Naive thymus-derived CD4-positive, alpha-beta T cell (primary cell): Measurements from ENCODE around the gene INO80C. TPM values are rescaled to one million over a fixed set of nuclear protein-coding genes. Genes with fewer than 3 reads are reported as not detected.

Source experiments
- ATAC-seq: fragments of 150-1000 bp; cut with Tn5 transposase; 2 replicates; pipeline ENCODE4 v1.10.0; 2021; ENCODE audit warnings: mild to moderate bottlenecking, moderate library complexity
- CTCF ChIA-PET: fragments of 350-600 bp; sonication (Branson Sonifier 250); formaldehyde crosslinking; loops from one replicate; lab custom pipeline; 2021; ENCODE audit warnings: antibody characterized with exemption; lab: Charles Lee
- POLR2A ChIA-PET: fragments of 350-600 bp; sonication (Branson Sonifier 250); formaldehyde crosslinking; loops from one replicate; lab custom pipeline; 2021; ENCODE audit warnings: antibody characterized with exemption, inconsistent platforms; lab: Charles Lee
- DNase-seq, 9 donors: peaks; one replicate each; pipeline versions ENCODE4 v3.0.0 to v3.0.0-alpha.2; 2020 to 2022; ENCODE audit warnings: mixed read lengths in 1 of 9
- H3K27ac ChIP-seq: one replicate; pipeline ENCODE4 v1.7.0; 2013; ENCODE audit warnings: mild to moderate bottlenecking, low read depth, low read length, moderate library complexity
- H3K27me3 ChIP-seq, 2 donors: one replicate each; pipeline ENCODE4 v1.7.0; 2013; ENCODE audit warnings: low read length in 2 of 2, mild to moderate bottlenecking in 2 of 2, moderate library complexity in 2 of 2; ENCODE audit not compliant: control insufficient read depth in 2 of 2, insufficient read depth in 2 of 2
- H3K36me3 ChIP-seq, 3 experiments: 1 replicate in 2 of 3; 2 replicates in 1 of 3; pipeline ENCODE4 v1.7.0; 2013; ENCODE audit warnings: low read length in 3 of 3, mild to moderate bottlenecking in 3 of 3, moderate library complexity in 1 of 3; ENCODE audit not compliant: insufficient read depth in 3 of 3, control insufficient read depth in 2 of 3
- H3K4me1 ChIP-seq, 2 donors: one replicate each; pipeline ENCODE4 v1.7.0; 2013; ENCODE audit warnings: low read length in 2 of 2, mild to moderate bottlenecking in 2 of 2, moderate library complexity in 1 of 2; ENCODE audit not compliant: control insufficient read depth in 2 of 2, insufficient read depth in 2 of 2
- H3K4me3 ChIP-seq: 2 replicates; pipeline ENCODE4 v1.7.0; 2013; ENCODE audit warnings: mild to moderate bottlenecking, low read length
- H3K9me3 ChIP-seq, 3 experiments: 1 replicate in 2 of 3; 2 replicates in 1 of 3; pipeline ENCODE4 v1.7.0; 2013; ENCODE audit warnings: low read length in 3 of 3; ENCODE audit not compliant: control insufficient read depth in 2 of 3
- H3K27ac Mint-ChIP-seq, 9 donors: one replicate each; pipeline ENCODE4 v1.8.0; 2020 to 2022; ENCODE audit warnings: mixed read lengths in 9 of 9, mild to moderate bottlenecking in 8 of 9, moderate library complexity in 5 of 9, inconsistent platforms in 2 of 9
- H3K27me3 Mint-ChIP-seq, 5 donors: one replicate each; pipeline ENCODE4 v1.8.0; 2021 to 2022; ENCODE audit warnings: mixed read lengths in 5 of 5, mild to moderate bottlenecking in 1 of 5
- H3K36me3 Mint-ChIP-seq, 5 donors: one replicate each; pipeline ENCODE4 v1.8.0; 2020 to 2022; ENCODE audit warnings: mixed read lengths in 5 of 5, mild to moderate bottlenecking in 3 of 5, inconsistent platforms in 1 of 5
- H3K4me1 Mint-ChIP-seq, 7 donors: one replicate each; pipeline ENCODE4 v1.8.0; 2020 to 2022; ENCODE audit warnings: mixed read lengths in 7 of 7, mild to moderate bottlenecking in 3 of 7, inconsistent platforms in 1 of 7
- H3K4me3 Mint-ChIP-seq, 10 donors: one replicate each; pipeline ENCODE4 v1.8.0; 2020 to 2022; ENCODE audit warnings: mild to moderate bottlenecking in 10 of 10, mixed read lengths in 10 of 10, moderate library complexity in 6 of 10, inconsistent platforms in 2 of 10
- H3K9me3 Mint-ChIP-seq, 11 donors: one replicate each; pipeline ENCODE4 v1.8.0; 2020 to 2022; ENCODE audit warnings: mixed read lengths in 11 of 11, mild to moderate bottlenecking in 4 of 11, inconsistent platforms in 1 of 11, moderate library complexity in 1 of 11
- intact Hi-C, 2 donors: fragments of 100-400 bp; cut with micrococcal nuclease; formaldehyde crosslinking; loops; one replicate each; pipeline ENCODE4 v1.15.1; 2023
- polyA plus RNA-seq, 2 donors: library from polyadenylated mRNA; unstranded; fragments of 300-500 nt; fragmentation: Illumina TruSeq; gene quantifications; one replicate each; pipeline ENCODE4 v1.2.3, GENCODE V29; 2021
- total RNA-seq, 6 experiments: library from RNA in 5 of 6; stranded (reverse) in 5 of 6; gene quantifications; 1 replicate in 5 of 6; 2 replicates in 1 of 6; pipeline ENCODE4 v1.2.3 and lab custom pipeline; 2021 to 2026

The INO80C gene
- total and polyA plus RNA-seq, 7 experiments from 2014 or later: 20.2 to 26.8 (median 25.7) TPM

- Histone ChIP-seq H3K27ac (no peak overlapping the region), H3K4me3 (no peak overlapping the region), H3K4me1 (no peaks in the 10 kb centered on the region), H3K27me3 (no peaks in the 10 kb centered on the region), H3K9me3 (no peaks in the 10 kb centered on the region), H3K36me3 (no peaks in the 10 kb centered on the region)
- intact Hi-C loops: no loop called here
- POLR2A ChIA-PET: no interaction called here
- H3K9me3 Mint-ChIP-seq: peaks cover 2 to 21% (median 8%) of the 10 kb centered on the region in 11 donors
- ATAC-seq: no peak
- no peak overlapping the region for H3K4me3 Mint-ChIP-seq
- CTCF ChIA-PET: no interaction called here
- peaks cover 0 to 5% (median 0%) of the 10 kb centered on the region in 5 donors for H3K36me3 Mint-ChIP-seq
- no peak overlapping the region for H3K27ac Mint-ChIP-seq
- peaks cover 0 to 6% (median 4%) of the 10 kb centered on the region in 5 donors for H3K27me3 Mint-ChIP-seq
- no peaks in the 10 kb centered on the region for H3K4me1 Mint-ChIP-seq
- no peak for DNase-seq
These were observed 65.2 kb downstream of the INO80C start for GRCh38 chr18:35432565-35433001.

GRCh38 chr18:35431374-35431741 lies 66.4 kb downstream of the INO80C start:
- Histone ChIP-seq H3K27me3 (no peaks in the 10 kb centered on the region), H3K9me3 (no peaks in the 10 kb centered on the region), H3K4me3 (no peak overlapping the region), H3K4me1 (no peaks in the 10 kb centered on the region), H3K36me3 (no peaks in the 10 kb centered on the region), H3K27ac (no peak overlapping the region)
- peaks cover 0 to 5% (median 0%) of the 10 kb centered on the region in 5 donors for H3K36me3 Mint-ChIP-seq
- H3K4me1 Mint-ChIP-seq: no peaks in the 10 kb centered on the region
- CTCF ChIA-PET: no interaction called here
- POLR2A ChIA-PET: no interaction called here
- DNase-seq (no peak), ATAC-seq (no peak)
- H3K27me3 Mint-ChIP-seq: peaks cover 0 to 6% (median 4%) of the 10 kb centered on the region in 5 donors
- no peak overlapping the region for H3K4me3 Mint-ChIP-seq
- intact Hi-C loops: no loop called here
- H3K9me3 Mint-ChIP-seq: peaks cover 2 to 15% (median 8%) of the 10 kb centered on the region in 11 donors
- no peak overlapping the region for H3K27ac Mint-ChIP-seq

- Histone ChIP-seq H3K4me3 (no peak overlapping the region), H3K36me3 (no peaks in the 10 kb centered on the region), H3K9me3 (no peaks in the 10 kb centered on the region), H3K4me1 (no peaks in the 10 kb centered on the region), H3K27ac (no peak overlapping the region), H3K27me3 (no peaks in the 10 kb centered on the region)
- intact Hi-C loops: no loop called here
- Mint-ChIP-seq H3K4me3 (no peak overlapping the region), H3K36me3 (peaks cover 0 to 4% (median 0%) of the 10 kb centered on the region in 5 donors), H3K9me3 (peaks cover 2 to 13% (median 7%) of the 10 kb centered on the region in 11 donors), H3K27me3 (peaks cover 0 to 5% (median 4%) of the 10 kb centered on the region in 5 donors), H3K27ac (no peak overlapping the region), H3K4me1 (no peaks in the 10 kb centered on the region)
- POLR2A ChIA-PET: no interaction called here
- DNase-seq (no peak), ATAC-seq (no peak)
- CTCF ChIA-PET: no interaction called here
These were observed 66.9 kb downstream of the INO80C start for GRCh38 chr18:35430721-35431373.

- ATAC-seq: no peak
- H3K27ac ChIP-seq: no peak overlapping the region
- H3K4me1 Mint-ChIP-seq: no peaks in the 10 kb centered on the region
- H3K4me1 ChIP-seq: no peaks in the 10 kb centered on the region
- H3K4me3 ChIP-seq: no peak overlapping the region
- H3K36me3 ChIP-seq: no peaks in the 10 kb centered on the region
- no peaks in the 10 kb centered on the region for H3K27me3 ChIP-seq
- no peaks in the 10 kb centered on the region for H3K9me3 ChIP-seq
- CTCF ChIA-PET: interaction anchor here (0.5 to 0.7 kb wide), 2 partner anchors 144 to 591 kb away, joined by 3 read pairs; no protein-coding TSS in a partner anchor
- no peaks in the 10 kb centered on the region for H3K36me3 Mint-ChIP-seq
- peaks cover 0 to 7% (median 0%) of the 10 kb centered on the region in 5 donors for H3K27me3 Mint-ChIP-seq
- no peak overlapping the region for H3K4me3 Mint-ChIP-seq
- DNase-seq: no peak
- H3K27ac Mint-ChIP-seq: no peak overlapping the region
- no peaks in the 10 kb centered on the region for H3K9me3 Mint-ChIP-seq
- intact Hi-C loops: no loop called here
- POLR2A ChIA-PET: no interaction called here
These were observed 71.0 kb downstream of the INO80C start for GRCh38 chr18:35426786-35427185.

GRCh38 chr18:35424356-35424755 lies 73.4 kb downstream of the INO80C start:
- intact Hi-C loops: no loop called here
- ChIA-PET POLR2A (no interaction called here), CTCF (no interaction called here)
- Mint-ChIP-seq H3K4me1 (no peaks in the 10 kb centered on the region), H3K36me3 (no peaks in the 10 kb centered on the region), H3K9me3 (no peaks in the 10 kb centered on the region), H3K27ac (no peak overlapping the region), H3K27me3 (peaks cover 0 to 7% (median 0%) of the 10 kb centered on the region in 5 donors), H3K4me3 (no peak overlapping the region)
- no peaks in the 10 kb centered on the region for H3K27me3 ChIP-seq
- H3K36me3 ChIP-seq: no peaks in the 10 kb centered on the region
- no peak for DNase-seq
- H3K27ac ChIP-seq: no peak overlapping the region
- no peaks in the 10 kb centered on the region for H3K9me3 ChIP-seq
- no peaks in the 10 kb centered on the region for H3K4me1 ChIP-seq
- H3K4me3 ChIP-seq: no peak overlapping the region
- no peak for ATAC-seq

GRCh38 chr18:35422237-35422636 lies 75.5 kb downstream of the INO80C start:
- Histone ChIP-seq H3K9me3 (no peaks in the 10 kb centered on the region), H3K27me3 (no peaks in the 10 kb centered on the region), H3K27ac (no peak overlapping the region), H3K4me1 (no peaks in the 10 kb centered on the region), H3K36me3 (no peaks in the 10 kb centered on the region), H3K4me3 (no peak overlapping the region)
- Mint-ChIP-seq H3K4me3 (no peak overlapping the region), H3K4me1 (no peaks in the 10 kb centered on the region), H3K36me3 (peaks cover 0 to 2% (median 0%) of the 10 kb centered on the region in 5 donors), H3K27me3 (peaks cover 0 to 7% (median 2%) of the 10 kb centered on the region in 5 donors), H3K9me3 (peaks cover 0 to 15% (median 9%) of the 10 kb centered on the region in 11 donors), H3K27ac (no peak overlapping the region)
- POLR2A ChIA-PET: no interaction called here
- CTCF ChIA-PET: no interaction called here
- intact Hi-C loops: no loop called here
- no peak for ATAC-seq
- DNase-seq: no peak

GRCh38 chr18:35418610-35419009 lies 79.2 kb downstream of the INO80C start:
- DNase-seq (no peak), ATAC-seq (no peak)
- Histone ChIP-seq H3K27me3 (no peaks in the 10 kb centered on the region), H3K4me3 (no peak overlapping the region), H3K36me3 (no peaks in the 10 kb centered on the region), H3K27ac (no peak overlapping the region), H3K9me3 (no peaks in the 10 kb centered on the region), H3K4me1 (no peaks in the 10 kb centered on the region)
- no peak overlapping the region for H3K27ac Mint-ChIP-seq
- intact Hi-C loops: no loop called here
- ChIA-PET CTCF (interaction anchor here (0.6 kb wide), 1 partner anchor 553 kb away, joined by 3 read pairs; no protein-coding TSS in a partner anchor), POLR2A (no interaction called here)
- H3K9me3 Mint-ChIP-seq: peaks cover 0 to 19% (median 12%) of the 10 kb centered on the region in 11 donors
- H3K27me3 Mint-ChIP-seq: peaks cover 0 to 4% (median 0%) of the 10 kb centered on the region in 5 donors
- peaks cover 6 to 20% (median 15%) of the 10 kb centered on the region in 7 donors for H3K4me1 Mint-ChIP-seq
- peaks cover 0 to 4% (median 0%) of the 10 kb centered on the region in 5 donors for H3K36me3 Mint-ChIP-seq
- no peak overlapping the region for H3K4me3 Mint-ChIP-seq
